Measurements from ENCODE around the gene MICU2.
A peak's percentile ranks its signal among the peaks of the same experiment; 100 is the strongest.

Gene MICU2

GRCh38 chr13:21483748-21484147 is 120.2 kb downstream of the MICU2 start:
- no peak for DNase-seq (ENCODE audit: low read depth, low spot score)

GRCh38 chr13:21481359-21481758 is 122.6 kb downstream of the MICU2 start:
- no peak for DNase-seq (ENCODE audit: low read depth, low spot score)

- peak; percentile 74 for DNase-seq (ENCODE audit: low read depth, low spot score)
Observed at GRCh38 chr13:21478881-21479808, 124.8 kb downstream of the MICU2 start.

- peak; percentile 67 for DNase-seq (ENCODE audit: low read depth, low spot score)
Observed at GRCh38 chr13:21476893-21477472, 127.0 kb downstream of the MICU2 start.

- DNase-seq (ENCODE audit: low read depth, low spot score), result no peak
Observed at GRCh38 chr13:21475115-21475514, 128.9 kb downstream of the MICU2 start.

- DNase-seq (ENCODE audit: low read depth, low spot score), result no peak
Observed at GRCh38 chr13:21470785-21471184, 133.2 kb downstream of the MICU2 start.

GRCh38 chr13:21466527-21466926 is 137.4 kb downstream of the MICU2 start:
- DNase-seq (ENCODE audit: low read depth, low spot score), result no peak

- no peak for DNase-seq (ENCODE audit: low read depth, low spot score)
Observed at GRCh38 chr13:21465710-21466160, 138.2 kb downstream of the MICU2 start.

GRCh38 chr13:21463424-21463823 is 140.5 kb downstream of the MICU2 start:
- DNase-seq (ENCODE audit: low read depth, low spot score), result no peak

- DNase-seq (ENCODE audit: low read depth, low spot score), result no peak
Observed at GRCh38 chr13:21461131-21461530, 142.8 kb downstream of the MICU2 start.

GRCh38 chr13:21458813-21459701 is 144.9 kb downstream of the MICU2 start, which contains the start of gene ZDHHC20:
Gene ZDHHC20 (minus strand): TSS chr13:21459303. CDS start chr13:21459171, 132 bp downstream.
- peak; percentile 37 for DNase-seq (ENCODE audit: low read depth, low spot score)

- DNase-seq (ENCODE audit: low read depth, low spot score), result no peak
Observed at GRCh38 chr13:21458451-21458812, 145.5 kb downstream of the MICU2 start.

GRCh38 chr13:21453387-21454081 is 150.4 kb downstream of the MICU2 start:
- DNase-seq (ENCODE audit: low read depth, low spot score), result no peak

- DNase-seq (ENCODE audit: low read depth, low spot score), result no peak
Observed at GRCh38 chr13:21450936-21451335, 153.0 kb downstream of the MICU2 start.

- no peak for DNase-seq (ENCODE audit: low read depth, low spot score)
Observed at GRCh38 chr13:21446656-21447055, 157.3 kb downstream of the MICU2 start.

- DNase-seq (ENCODE audit: low read depth, low spot score), result no peak
Observed at GRCh38 chr13:21445759-21446158, 158.2 kb downstream of the MICU2 start.

GRCh38 chr13:21443171-21443570 is 160.8 kb downstream of the MICU2 start:
- no peak for DNase-seq (ENCODE audit: low read depth, low spot score)

All from smooth muscle cell of the brain vasculature (primary cell).